AG04450 (cell line): ENCODE measurements around the gene KRABD2.
A peak's percentile ranks its signal among the peaks of the same experiment; 100 is the strongest.
"Not testable (repeated sequence)": the region's sequence is repeated elsewhere in the genome, so short reads cannot be mapped to it uniquely, and the experiment has no call there.

Experiments
- CTCF ChIA-PET: fragments of 300-600, 350-600 bp; formaldehyde crosslinking; extraction: SDS; loops from one replicate; lab custom pipeline; 2022; ENCODE audit warnings: antibody characterized with exemption, inconsistent platforms; lab: Charles Lee
- POLR2A ChIA-PET: fragments of 350-600 bp; formaldehyde crosslinking; extraction: SDS; loops from one replicate; lab custom pipeline; 2021; ENCODE audit warnings: antibody characterized with exemption, inconsistent platforms; lab: Yijun Ruan, JAX
- DNase-seq: peaks from one replicate; pipeline ENCODE4 v3.0.0-alpha.2; 2011; ENCODE audit warnings: low read depth, low spot score
- H3K27ac ChIP-seq: one replicate; pipeline ENCODE4 v1.5.1; 2012; ENCODE audit warnings: low read depth, low read length, control low read depth
- H3K27me3 ChIP-seq: one replicate; pipeline ENCODE4 v1.6.0; 2012; ENCODE audit warnings: low read length; ENCODE audit not compliant: control insufficient read depth, insufficient read depth
- H3K4me3 ChIP-seq: 2 replicates; pipeline ENCODE4 v1.5.1; 2011; ENCODE audit warnings: mild to moderate bottlenecking, low read depth, low read length, control low read depth
- H3K9me3 ChIP-seq: 2 replicates; pipeline ENCODE4 v1.5.1; 2012; ENCODE audit warnings: low read length; ENCODE audit not compliant: control insufficient read depth, insufficient read depth
- TF ChIP-seq, protein P1 (sequence below): IDR thresholded peaks from 2 replicates; pipeline ENCODE4 v1.5.1; 2011; ENCODE audit warnings: low read depth, low read length, control low read depth, inconsistent platforms

The KRABD2 gene

DNA sequence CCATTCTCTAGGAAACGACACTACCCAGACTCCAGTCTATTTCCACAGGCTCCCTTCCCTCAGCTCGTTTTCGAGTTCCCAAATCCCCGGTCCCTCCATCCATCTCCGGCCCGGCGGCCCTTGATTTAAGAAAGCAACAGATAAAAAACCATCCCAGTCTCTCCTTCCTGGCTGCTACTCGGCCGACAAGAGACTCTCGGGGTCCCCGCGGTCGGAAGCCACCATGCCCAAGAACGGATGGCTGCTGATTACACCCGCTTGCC lies 6.3 kb upstream of the KRABD2 start:
- Histone ChIP-seq H3K4me3 (peak overlapping the region; percentile 82), H3K9me3 (no peaks in the 10 kb centered on the region), H3K27ac (peak overlapping the region; percentile 52), H3K27me3 (no peaks in the 10 kb centered on the region)
- DNase-seq: no peak
- ChIA-PET POLR2A (no interaction called here), CTCF (interaction anchor here (0.6 to 1.0 kb wide), 2 partner anchors 83 to 135 kb away, joined by 3 to 4 read pairs; partner anchors contain the start of gene CTC1)
- TF ChIP-seq, protein P1, sequence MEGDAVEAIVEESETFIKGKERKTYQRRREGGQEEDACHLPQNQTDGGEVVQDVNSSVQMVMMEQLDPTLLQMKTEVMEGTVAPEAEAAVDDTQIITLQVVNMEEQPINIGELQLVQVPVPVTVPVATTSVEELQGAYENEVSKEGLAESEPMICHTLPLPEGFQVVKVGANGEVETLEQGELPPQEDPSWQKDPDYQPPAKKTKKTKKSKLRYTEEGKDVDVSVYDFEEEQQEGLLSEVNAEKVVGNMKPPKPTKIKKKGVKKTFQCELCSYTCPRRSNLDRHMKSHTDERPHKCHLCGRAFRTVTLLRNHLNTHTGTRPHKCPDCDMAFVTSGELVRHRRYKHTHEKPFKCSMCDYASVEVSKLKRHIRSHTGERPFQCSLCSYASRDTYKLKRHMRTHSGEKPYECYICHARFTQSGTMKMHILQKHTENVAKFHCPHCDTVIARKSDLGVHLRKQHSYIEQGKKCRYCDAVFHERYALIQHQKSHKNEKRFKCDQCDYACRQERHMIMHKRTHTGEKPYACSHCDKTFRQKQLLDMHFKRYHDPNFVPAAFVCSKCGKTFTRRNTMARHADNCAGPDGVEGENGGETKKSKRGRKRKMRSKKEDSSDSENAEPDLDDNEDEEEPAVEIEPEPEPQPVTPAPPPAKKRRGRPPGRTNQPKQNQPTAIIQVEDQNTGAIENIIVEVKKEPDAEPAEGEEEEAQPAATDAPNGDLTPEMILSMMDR: no peak

DNA sequence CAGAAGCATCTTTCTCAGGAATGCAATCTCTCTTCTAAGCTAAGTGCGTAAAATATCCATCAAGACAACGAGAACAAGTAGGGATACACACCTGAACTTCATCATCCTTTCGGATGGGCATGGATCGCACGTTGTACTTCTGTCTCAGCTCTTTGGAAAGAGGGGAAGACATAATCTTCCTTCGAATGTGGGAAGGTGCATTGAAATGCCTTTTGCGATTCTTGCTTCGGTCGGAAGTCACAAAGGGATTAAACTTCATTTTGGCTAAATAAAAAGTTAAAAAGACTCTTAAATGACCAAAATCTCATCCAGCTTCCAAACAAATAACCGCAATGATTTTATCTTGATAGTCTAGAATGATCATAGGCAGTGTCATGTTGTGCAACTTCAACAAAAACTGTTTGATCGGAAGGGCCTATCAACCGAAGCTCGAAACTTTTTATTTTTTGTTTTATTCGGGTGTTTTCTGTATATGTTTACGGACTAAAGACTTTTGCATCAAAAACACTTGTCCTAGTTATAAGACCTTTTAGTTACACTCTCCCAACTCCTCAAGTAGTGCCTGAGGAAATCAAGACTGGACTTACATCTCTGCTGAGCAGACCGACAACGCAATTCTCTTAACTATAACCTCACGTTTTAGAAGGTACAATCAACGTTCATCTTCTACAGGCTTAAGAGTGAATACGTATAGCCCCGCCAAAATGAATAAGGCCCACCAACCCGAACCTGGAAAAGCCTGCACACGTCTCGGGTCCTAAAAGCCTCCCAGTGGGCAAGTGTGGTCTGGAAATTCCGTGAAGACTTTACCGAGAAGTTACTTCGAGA lies 5.8 kb upstream of the KRABD2 start:
- POLR2A ChIA-PET: interaction anchor here (0.7 kb wide), 1 partner anchor 19 kb away, joined by 7 read pairs; no protein-coding TSS in a partner anchor

GRCh38 chr17:8380049-8380448 lies 3.5 kb upstream of the KRABD2 start:
- H3K27ac ChIP-seq: no peak overlapping the region
- TF ChIP-seq, protein P1: no peak
- H3K9me3 ChIP-seq: no peaks in the 10 kb centered on the region; the same call in 1 of the 2 replicates
- POLR2A ChIA-PET: no interaction called here
- CTCF ChIA-PET: no interaction called here
- DNase-seq: no peak
- no peaks in the 10 kb centered on the region for H3K27me3 ChIP-seq
- H3K4me3 ChIP-seq: no peak overlapping the region

More for the DNA sequence above, 5.8 kb upstream of the KRABD2 start:
- CTCF ChIA-PET: interaction anchor here (0.6 to 1.0 kb wide), 2 partner anchors 82 to 134 kb away, joined by 3 to 4 read pairs; partner anchors contain the start of gene CTC1
- no peaks in the 10 kb centered on the region for H3K27me3 ChIP-seq
- no peak for DNase-seq
- peak overlapping the region; percentile 82 for H3K4me3 ChIP-seq
- TF ChIP-seq, protein P1: no peak; the same call in 1 of the 2 replicates
- no peaks in the 10 kb centered on the region for H3K9me3 ChIP-seq
- H3K27ac ChIP-seq: peak overlapping the region; percentile 52

DNA sequence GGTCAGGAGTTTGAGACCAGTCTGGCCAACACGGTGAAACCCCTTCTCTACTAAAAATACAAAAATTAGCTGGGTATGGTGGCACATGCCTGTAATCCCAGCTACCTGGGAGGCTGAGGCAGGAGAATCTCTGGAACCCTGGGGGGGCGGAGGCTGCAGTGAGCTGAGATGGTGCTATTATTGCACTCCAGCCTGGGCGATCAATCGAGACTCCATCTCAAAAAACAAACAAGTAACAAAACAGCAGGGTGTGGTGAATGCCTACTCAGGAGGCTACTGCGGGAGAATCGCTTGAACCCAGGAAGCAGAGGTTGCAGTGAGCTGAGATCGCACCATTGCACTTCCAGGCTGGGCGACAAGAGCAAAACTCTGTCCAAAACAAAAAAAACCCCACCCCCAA lies 1.6 kb upstream of the KRABD2 start:
- POLR2A ChIA-PET, CTCF ChIA-PET, H3K27me3 ChIP-seq, H3K9me3 ChIP-seq, H3K4me3 ChIP-seq, H3K27ac ChIP-seq, DNase-seq: not testable (repeated sequence)

DNA sequence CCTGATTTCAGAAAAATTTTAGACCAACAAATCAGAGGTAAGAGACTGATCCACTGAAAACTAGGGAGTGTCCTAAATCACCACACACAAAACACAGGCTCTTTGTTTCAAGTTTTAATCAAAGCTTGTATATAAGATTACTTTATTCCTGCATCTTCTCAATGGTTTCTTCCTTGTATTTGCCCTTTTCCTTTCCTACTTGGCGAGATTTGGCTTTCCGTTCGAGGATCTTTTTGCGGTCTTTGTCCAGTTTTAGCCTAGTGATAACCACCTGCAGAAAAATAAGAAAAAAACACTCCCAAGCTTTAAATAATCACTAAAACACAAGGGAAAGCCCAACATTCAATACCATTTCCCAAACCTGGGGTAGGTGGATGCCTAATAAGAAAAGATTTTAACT lies 918 bp upstream of the KRABD2 start:
- TF ChIP-seq, protein P1: no peak
- Histone ChIP-seq H3K27me3 (no peaks in the 10 kb centered on the region), H3K4me3 (no peak overlapping the region), H3K27ac (no peak overlapping the region), H3K9me3 (no peaks in the 10 kb centered on the region; the same call in 1 of the 2 replicates)
- ChIA-PET CTCF (interaction anchor here (0.9 to 2.0 kb wide), 6 partner anchors 15 to 273 kb away, joined by 3 to 11 read pairs (median 4); no protein-coding TSS in a partner anchor), POLR2A (interaction anchor here (0.8 to 1.0 kb wide), 2 partner anchors 20 to 129 kb away, joined by 3 to 4 read pairs; partner anchors contain the start of gene CTC1)
- no peak for DNase-seq
